ENCODE results near the gene GLDC.
"Not testable (repeated sequence)": the region's sequence is repeated elsewhere in the genome, so short reads cannot be mapped to it uniquely, and the experiment has no call there.

DNA sequence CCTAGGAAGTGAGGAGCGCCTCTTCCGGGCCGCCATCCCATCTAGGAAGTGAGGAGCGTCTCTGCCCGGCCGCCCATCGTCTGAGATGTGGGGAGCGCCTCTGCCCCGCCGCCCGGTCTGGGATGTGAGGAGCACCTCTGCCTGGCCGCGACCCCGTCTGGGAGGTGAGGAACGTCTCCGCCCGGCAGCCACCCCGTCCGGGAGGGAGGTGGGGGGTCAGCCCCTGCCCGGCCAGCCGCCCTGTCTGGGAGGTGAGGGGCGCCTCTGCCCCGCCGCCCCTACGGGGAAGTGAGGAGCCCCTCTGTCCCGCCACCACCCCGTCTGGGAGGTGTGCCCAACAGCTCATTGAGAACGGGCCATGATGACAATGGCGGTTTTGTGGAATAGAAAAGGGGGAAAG is 22.7 kb downstream of the GLDC start:
- TF ChIP-seq, protein P1, sequence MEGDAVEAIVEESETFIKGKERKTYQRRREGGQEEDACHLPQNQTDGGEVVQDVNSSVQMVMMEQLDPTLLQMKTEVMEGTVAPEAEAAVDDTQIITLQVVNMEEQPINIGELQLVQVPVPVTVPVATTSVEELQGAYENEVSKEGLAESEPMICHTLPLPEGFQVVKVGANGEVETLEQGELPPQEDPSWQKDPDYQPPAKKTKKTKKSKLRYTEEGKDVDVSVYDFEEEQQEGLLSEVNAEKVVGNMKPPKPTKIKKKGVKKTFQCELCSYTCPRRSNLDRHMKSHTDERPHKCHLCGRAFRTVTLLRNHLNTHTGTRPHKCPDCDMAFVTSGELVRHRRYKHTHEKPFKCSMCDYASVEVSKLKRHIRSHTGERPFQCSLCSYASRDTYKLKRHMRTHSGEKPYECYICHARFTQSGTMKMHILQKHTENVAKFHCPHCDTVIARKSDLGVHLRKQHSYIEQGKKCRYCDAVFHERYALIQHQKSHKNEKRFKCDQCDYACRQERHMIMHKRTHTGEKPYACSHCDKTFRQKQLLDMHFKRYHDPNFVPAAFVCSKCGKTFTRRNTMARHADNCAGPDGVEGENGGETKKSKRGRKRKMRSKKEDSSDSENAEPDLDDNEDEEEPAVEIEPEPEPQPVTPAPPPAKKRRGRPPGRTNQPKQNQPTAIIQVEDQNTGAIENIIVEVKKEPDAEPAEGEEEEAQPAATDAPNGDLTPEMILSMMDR (conservative IDR thresholded peaks at IDR 0.05; ENCODE audit: low read length): not testable (repeated sequence)
- not testable (repeated sequence) for TF ChIP-seq EZH2phosphoT487 (IDR thresholded peaks at IDR 0.05; ENCODE audit: borderline replicate concordance, low read depth, low read length)

Data from OCI-LY7 (cell line).